Thoracic aorta (tissue), 2 donors: ENCODE data around the gene EIF6. TPM values are rescaled to one million over a fixed set of nuclear protein-coding genes. Genes with fewer than 3 reads are reported as not detected.

ENCODE experiments used
- ATAC-seq: fragments of 150-250 bp; one replicate; pipeline ENCODE4 v1.8.0; 2017; ENCODE audit warnings: low read depth; ENCODE audit not compliant: insufficient number of reproducible peaks, low FRiP score
- DNase-seq: peaks from one replicate; pipeline ENCODE4 v3.0.0-alpha.2; 2020; ENCODE audit warnings: low spot score
- H3K27ac ChIP-seq, 2 donors: fragments of 200-600 bp; sonication (generic); 1 replicate in 1 of 2; 2 replicates in 1 of 2; pipeline ENCODE4 v1.5.1; 2016; ENCODE audit warnings: mild to moderate bottlenecking in 2 of 2, moderate library complexity in 2 of 2
- H3K27me3 ChIP-seq: fragments of 200-600 bp; sonication (generic); replicated peaks from 2 replicates; pipeline ENCODE4 v1.6.0; 2016; ENCODE audit warnings: mild to moderate bottlenecking; ENCODE audit not compliant: insufficient read depth
- H3K36me3 ChIP-seq: fragments of 200-600 bp; sonication (generic); one replicate; pipeline ENCODE4 v1.5.1; 2016
- H3K4me1 ChIP-seq, 2 donors: fragments of 200-600 bp; sonication (generic); 1 replicate in 1 of 2; 2 replicates in 1 of 2; pipeline versions ENCODE4 v1.5.1 to v1.6.0; 2016; ENCODE audit warnings: low read depth in 2 of 2, mild to moderate bottlenecking in 1 of 2; ENCODE audit not compliant: control insufficient read depth in 1 of 2
- H3K4me3 ChIP-seq: fragments of 200-600 bp; sonication (generic); 2 replicates; pipeline ENCODE4 v1.5.1; 2016; ENCODE audit warnings: mild to moderate bottlenecking
- H3K9me3 ChIP-seq: fragments of 200-600 bp; sonication (generic); 2 replicates; pipeline ENCODE4 v1.5.1; 2016
- total RNA-seq, 2 donors: library from RNA; depleted of rRNA; stranded (reverse); fragments of >200 nt; gene quantifications; one replicate each; pipeline versions ENCODE4 v1.1.0 to v1.2.3, GENCODE V29; 2016
- TF ChIP-seq, protein P1 (sequence below): fragments of 200-600 bp; sonication (generic); IDR thresholded peaks from one replicate; pipeline ENCODE4 v1.5.1; 2019; ENCODE audit warnings: antibody characterized with exemption

Gene EIF6
- total RNA-seq, 2 donors from 2014 or later, result 46.2 to 76.6 TPM

DNA sequence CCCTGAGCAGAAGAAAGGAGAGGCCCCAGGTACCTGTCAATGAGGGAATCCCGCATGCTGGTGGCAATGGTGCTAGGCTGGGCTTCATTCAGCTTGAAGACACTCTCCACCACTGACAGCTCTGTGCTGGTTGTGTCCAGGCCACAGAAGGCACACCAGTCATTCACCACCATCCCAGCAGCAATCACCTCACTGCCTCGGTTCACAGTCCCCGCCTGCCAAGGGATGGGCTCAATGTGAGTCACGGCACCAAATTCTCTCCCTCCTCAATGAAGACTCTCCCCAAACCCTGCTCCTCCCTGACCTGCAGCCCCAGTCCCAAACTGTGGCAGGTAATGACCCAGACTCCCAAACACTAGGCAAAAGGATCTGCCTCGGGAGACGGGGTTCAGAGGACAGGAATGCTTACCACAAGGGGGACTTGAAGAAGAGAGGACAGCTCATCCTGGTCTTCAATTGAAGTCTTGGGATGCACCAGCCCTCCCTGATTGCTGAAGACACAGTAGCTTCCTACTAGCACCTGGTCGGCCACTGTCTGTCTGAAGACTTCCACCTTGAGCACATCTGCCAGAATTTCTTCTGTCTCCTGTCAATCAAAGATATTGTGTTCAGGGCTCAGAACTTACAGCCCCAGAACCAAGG is 4.9 kb downstream of the EIF6 start:
- ATAC-seq (no peak), DNase-seq (no peak)
- Histone ChIP-seq H3K4me3 (no peak overlapping the region), H3K27me3 (no peaks in the 10 kb centered on the region), H3K4me1 (peaks cover 23 to 37% of the 10 kb centered on the region in 2 donors), H3K9me3 (no peaks in the 10 kb centered on the region), H3K27ac (no peak overlapping the region), H3K36me3 (peaks cover 7% of the 10 kb centered on the region)
- TF ChIP-seq, protein P1, sequence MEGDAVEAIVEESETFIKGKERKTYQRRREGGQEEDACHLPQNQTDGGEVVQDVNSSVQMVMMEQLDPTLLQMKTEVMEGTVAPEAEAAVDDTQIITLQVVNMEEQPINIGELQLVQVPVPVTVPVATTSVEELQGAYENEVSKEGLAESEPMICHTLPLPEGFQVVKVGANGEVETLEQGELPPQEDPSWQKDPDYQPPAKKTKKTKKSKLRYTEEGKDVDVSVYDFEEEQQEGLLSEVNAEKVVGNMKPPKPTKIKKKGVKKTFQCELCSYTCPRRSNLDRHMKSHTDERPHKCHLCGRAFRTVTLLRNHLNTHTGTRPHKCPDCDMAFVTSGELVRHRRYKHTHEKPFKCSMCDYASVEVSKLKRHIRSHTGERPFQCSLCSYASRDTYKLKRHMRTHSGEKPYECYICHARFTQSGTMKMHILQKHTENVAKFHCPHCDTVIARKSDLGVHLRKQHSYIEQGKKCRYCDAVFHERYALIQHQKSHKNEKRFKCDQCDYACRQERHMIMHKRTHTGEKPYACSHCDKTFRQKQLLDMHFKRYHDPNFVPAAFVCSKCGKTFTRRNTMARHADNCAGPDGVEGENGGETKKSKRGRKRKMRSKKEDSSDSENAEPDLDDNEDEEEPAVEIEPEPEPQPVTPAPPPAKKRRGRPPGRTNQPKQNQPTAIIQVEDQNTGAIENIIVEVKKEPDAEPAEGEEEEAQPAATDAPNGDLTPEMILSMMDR, result no peak

DNA sequence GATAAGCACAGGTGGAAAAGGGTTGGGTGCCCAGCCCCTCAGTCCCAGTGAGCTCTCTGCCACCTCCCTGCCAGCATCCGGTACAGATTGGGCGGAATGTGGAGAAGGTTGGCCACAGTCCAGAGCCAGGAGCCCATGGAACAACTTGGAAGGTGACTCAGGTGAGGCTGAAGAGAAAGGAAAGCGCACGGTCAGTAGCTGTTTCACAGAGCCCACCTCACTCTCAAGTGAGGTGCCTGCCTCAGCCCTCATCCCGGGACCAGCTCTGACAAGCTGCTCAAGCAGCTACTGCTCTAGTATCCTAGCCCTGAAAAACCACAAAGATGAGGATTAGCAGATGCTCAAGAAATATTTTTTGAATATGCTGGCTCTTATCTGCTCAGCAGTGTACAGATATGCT is 5.5 kb downstream of the EIF6 start:
- DNase-seq, result no peak
- peaks cover 7% of the 10 kb centered on the region for H3K36me3 ChIP-seq
- ATAC-seq, result no peak

GRCh38 chr20:35277531-35278395 is 6.8 kb downstream of the EIF6 start, which contains the start of gene MMP24OS:
Gene MMP24OS (minus strand): TSS chr20:35278122. CDS start chr20:35277929, 193 bp downstream.
- H3K4me1 ChIP-seq, result peaks cover 13 to 32% of the 10 kb centered on the region in 2 donors
- H3K36me3 ChIP-seq, result peaks cover 7% of the 10 kb centered on the region
- peak within 1 kb of the TSS; percentile 88 to 94 for H3K27ac ChIP-seq
- H3K4me3 ChIP-seq, result peak within 1 kb of the TSS; percentile 87
- H3K9me3 ChIP-seq, result no peaks in the 10 kb centered on the region
- TF ChIP-seq, protein P1, result peak; percentile 10
- DNase-seq, result peak; percentile 34
- H3K27me3 ChIP-seq, result no peaks in the 10 kb centered on the region
- peak; percentile 81 for ATAC-seq

More for the DNA sequence above, 5.5 kb downstream of the EIF6 start:
- no peaks in the 10 kb centered on the region for H3K27me3 ChIP-seq
- TF ChIP-seq, protein P1, result no peak
- H3K9me3 ChIP-seq, result no peaks in the 10 kb centered on the region
- no peak overlapping the region for H3K4me3 ChIP-seq
- peaks cover 23 to 36% of the 10 kb centered on the region in 2 donors for H3K4me1 ChIP-seq
- peak overlapping the region; percentile 88 to 94 for H3K27ac ChIP-seq

DNA sequence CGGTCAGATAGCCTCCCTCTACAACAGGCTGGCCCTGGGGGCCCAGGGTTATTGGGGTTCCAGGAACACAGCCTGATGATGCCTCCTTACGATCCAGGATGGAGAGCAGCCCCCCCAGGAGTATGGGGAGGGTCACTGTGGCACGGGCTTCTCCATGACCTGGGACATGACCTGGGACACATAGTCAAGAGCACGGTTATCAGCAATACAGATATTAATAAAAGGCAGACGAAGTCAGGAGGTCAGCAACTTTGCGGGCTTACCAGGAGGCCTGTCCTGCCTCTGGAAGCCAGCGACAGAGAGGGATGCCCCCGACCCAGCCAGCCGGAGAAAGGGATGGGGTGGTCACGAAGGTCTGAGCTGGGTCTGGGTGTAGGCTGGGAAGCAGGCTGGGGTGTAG is 7.4 kb downstream of the EIF6 start:
- peak overlapping the region; percentile 87 for H3K4me3 ChIP-seq
- H3K27ac ChIP-seq, result peak overlapping the region; percentile 88 to 94
- no peaks in the 10 kb centered on the region for H3K27me3 ChIP-seq
- peaks cover 7% of the 10 kb centered on the region for H3K36me3 ChIP-seq
- no peak for DNase-seq
- H3K9me3 ChIP-seq, result no peaks in the 10 kb centered on the region
- no peak for ATAC-seq
- TF ChIP-seq, protein P1, result no peak
- H3K4me1 ChIP-seq, result peaks cover 13 to 29% of the 10 kb centered on the region in 2 donors

- peak overlapping the region in 1 of 2 donors; percentile 88 for H3K27ac ChIP-seq
- H3K4me1 ChIP-seq, result peaks cover 13 to 29% of the 10 kb centered on the region in 2 donors
- DNase-seq (no peak), ATAC-seq (no peak)
- H3K27me3 ChIP-seq, result no peaks in the 10 kb centered on the region
- peak overlapping the region; percentile 87 for H3K4me3 ChIP-seq
- peaks cover 11% of the 10 kb centered on the region for H3K36me3 ChIP-seq
- TF ChIP-seq, protein P1, result no peak
- no peaks in the 10 kb centered on the region for H3K9me3 ChIP-seq
These were observed 8.2 kb downstream of the EIF6 start for GRCh38 chr20:35276408-35276807.
